Stimulated activated CD4-positive, alpha-beta T cell treated with anti-CD3 and anti-CD28 coated beads, Interleukin-12 subunit alpha, Interleukin-12 subunit beta, amount 100 ng/mL, for 48 hours (primary cell): ENCODE measurements around the gene HENMT1.
"Not testable (repeated sequence)": the region's sequence is repeated elsewhere in the genome, so short reads cannot be mapped to it uniquely, and the experiment has no call there.

Experiments
- DNase-seq, 3 donors: peaks; one replicate each; pipeline ENCODE4 v3.0.0-alpha.2; 2020; ENCODE audit warnings: low read depth in 2 of 3, low spot score in 1 of 3

Gene HENMT1

GRCh38 chr1:108661030-108661609 lies at the start of gene HENMT1:
Gene HENMT1 (minus strand): TSS chr1:108661093. CDS start chr1:108659884, 1,209 bp downstream.
- peak; percentile 57 to 76 (median 61) for DNase-seq

- DNase-seq: peak; percentile 31 to 41 (median 37)
These were observed 48.1 kb upstream of the HENMT1 start for GRCh38 chr1:108708691-108709660.

- DNase-seq: no peak
These were observed 45.8 kb upstream of the HENMT1 start for GRCh38 chr1:108706643-108707042.

GRCh38 chr1:108704496-108704895 lies 43.6 kb upstream of the HENMT1 start:
- no peak for DNase-seq

- DNase-seq: peak in 1 of 3 donors; percentile 30
These were observed 43.0 kb upstream of the HENMT1 start for GRCh38 chr1:108703939-108704338.

GRCh38 chr1:108702109-108702508 lies 41.2 kb upstream of the HENMT1 start:
- not testable (repeated sequence) for DNase-seq

GRCh38 chr1:108701176-108701849 lies 40.4 kb upstream of the HENMT1 start:
- no peak for DNase-seq

GRCh38 chr1:108699375-108700332 lies 38.8 kb upstream of the HENMT1 start:
- DNase-seq: no peak

GRCh38 chr1:108695535-108695934 lies 34.6 kb upstream of the HENMT1 start:
- no peak for DNase-seq

GRCh38 chr1:108692724-108693655 lies 32.1 kb upstream of the HENMT1 start:
- DNase-seq: peak; percentile 37 to 43 (median 40)

GRCh38 chr1:108691942-108692723 lies 31.2 kb upstream of the HENMT1 start, which contains the start of gene PRPF38B:
Gene PRPF38B (plus strand): TSS chr1:108692310. CDS start chr1:108692592, 282 bp downstream.
- peak; percentile 88 to 91 (median 90) for DNase-seq

- DNase-seq: no peak
These were observed 30.4 kb upstream of the HENMT1 start for GRCh38 chr1:108691128-108691941.

GRCh38 chr1:108686614-108687313 lies 25.9 kb upstream of the HENMT1 start:
- DNase-seq: no peak

GRCh38 chr1:108685529-108685928 lies 24.6 kb upstream of the HENMT1 start:
- DNase-seq: no peak

- DNase-seq: not testable (repeated sequence)
These were observed 20.8 kb upstream of the HENMT1 start for GRCh38 chr1:108681701-108682100.

GRCh38 chr1:108679586-108680213 lies 18.8 kb upstream of the HENMT1 start:
- no peak for DNase-seq

- DNase-seq: no peak
These were observed 17.8 kb upstream of the HENMT1 start for GRCh38 chr1:108678706-108679105.
